CD4-positive, alpha-beta T cell treated with Interleukin-12 subunit alpha and Interleukin-12 subunit beta, for 1 hour (primary cell): ENCODE data around the gene CNIH1.

ENCODE experiments used
- DNase-seq: peaks from one replicate; pipeline ENCODE4 v3.0.0-alpha.2; 2020

Gene CNIH1

GRCh38 chr14:54377501-54377900, 63.7 kb downstream of the CNIH1 start:
- DNase-seq = no peak

GRCh38 chr14:54374117-54374884, 66.9 kb downstream of the CNIH1 start:
- DNase-seq = no peak
